ENCODE data around the gene HAPSTR1. TPM values are rescaled to one million over a fixed set of nuclear protein-coding genes. Genes with fewer than 3 reads are reported as not detected.

Gene HAPSTR1
- total RNA-seq, 1 experiment from 2014 or later, result 85.2 TPM

GRCh38 chr16:9092282-9092977 is 986 bp downstream of the HAPSTR1 start:
- no peak overlapping the region for H2BK20ac ChIP-seq (ENCODE audit: low read depth, low read length, poor library complexity, severe bottlenecking)
- H4K91ac ChIP-seq (ENCODE audit: insufficient read length, low read depth, low read length), result no peak overlapping the region
- no peak overlapping the region for H2BK12ac ChIP-seq (ENCODE audit: insufficient read length, low read depth, low read length)
- H3K23ac ChIP-seq (ENCODE audit: insufficient read length, low read depth, low read length), result no peak overlapping the region
- H4K20me1 ChIP-seq (ENCODE audit: control insufficient read depth, insufficient read depth, insufficient read length), result no peaks in the 10 kb centered on the region
- WGBS (ENCODE audit: extremely low coverage, insufficient read length, low lambda C conversion rate), result no CpG with 5 or more reads among the region's 64 CpGs
- peaks cover 1% of the 10 kb centered on the region; the same call in 1 of the 2 replicates for H3K27me3 Mint-ChIP-seq (ENCODE audit: low read depth)
- H2AFZ ChIP-seq (ENCODE audit: low read length), result no peak overlapping the region
- peak overlapping the region; percentile 98 to 99 for H3K4me3 Mint-ChIP-seq
- no peaks in the 10 kb centered on the region for H3K27me3 ChIP-seq (ENCODE audit: insufficient read depth, low read length)
- TF ChIP-seq CTCF (conservative IDR thresholded peaks at IDR 0.05), result no peak
- H3K14ac ChIP-seq (ENCODE audit: insufficient read depth, low read length), result peak overlapping the region; percentile 98
- H3K36me3 Mint-ChIP-seq (ENCODE audit: insufficient read depth in 1 of 3, low read depth in 3 of 3), result peaks cover 24 to 39% (median 38%) of the 10 kb centered on the region in 3 experiments
- no peak overlapping the region for H2BK15ac ChIP-seq (ENCODE audit: low read depth, low read length)
- peak overlapping the region; percentile 36 for H4K5ac ChIP-seq (ENCODE audit: insufficient read length, low read depth, low read length)
- peak overlapping the region; percentile 97 for H3K9ac ChIP-seq (ENCODE audit: extremely low read depth, insufficient read length, low read length)
- peak overlapping the region; percentile 65; the same call in 1 of the 2 replicates for H3K4ac ChIP-seq (ENCODE audit: low read depth, low read length)
- H3K79me2 ChIP-seq (ENCODE audit: insufficient read depth, low read length), result peaks cover 49% of the 10 kb centered on the region
- no peaks in the 10 kb centered on the region for H3K9me3 ChIP-seq (ENCODE audit: control insufficient read depth, low read depth, low read length)
- H2AK5ac ChIP-seq (ENCODE audit: insufficient read length, low read length), result no peak overlapping the region
- no peak overlapping the region for H3K56ac ChIP-seq (ENCODE audit: insufficient read length, low read depth, low read length)
- peak overlapping the region; percentile 98 to 99 (median 99) for H3K27ac Mint-ChIP-seq
- H3K79me1 ChIP-seq (ENCODE audit: insufficient read depth, low read depth, low read length, poor library complexity, severe bottlenecking), result no peaks in the 10 kb centered on the region
- peak overlapping the region; percentile 93 for H2BK5ac ChIP-seq (ENCODE audit: insufficient read length, low read length)
- no peak overlapping the region for H2BK120ac ChIP-seq (ENCODE audit: low read depth, low read length, poor library complexity, severe bottlenecking)
- H3K4me1 Mint-ChIP-seq, result peaks cover 38 to 39% of the 10 kb centered on the region in 2 experiments
- no peak for DNase-seq
- peaks cover 18% of the 10 kb centered on the region for H3K23me2 ChIP-seq (ENCODE audit: insufficient read length, low read depth, low read length, poor library complexity, severe bottlenecking)
- H3K9me3 Mint-ChIP-seq, result peaks cover 0 to 3% of the 10 kb centered on the region in 2 experiments; a peak in 1 of 5 replicates
- H3T11ph ChIP-seq (ENCODE audit: low read length), result no peak overlapping the region
- H3K27ac ChIP-seq (ENCODE audit: insufficient read length, low read depth, low read length), result no peak overlapping the region
- H3K18ac ChIP-seq (ENCODE audit: insufficient read length, low read depth, low read length), result peak overlapping the region; percentile 99
- H3K4me2 ChIP-seq (ENCODE audit: insufficient read depth, insufficient read length, low read length), result peak overlapping the region; percentile 91
- H4K8ac ChIP-seq (replicated peaks; ENCODE audit: insufficient read length, low read depth, low read length), result no peak overlapping the region
- peaks cover 7% of the 10 kb centered on the region; the same call in 1 of the 2 replicates for H3K4me1 ChIP-seq (ENCODE audit: insufficient read depth, low read length)

All from H9 (cell line).